SK-N-MC (cell line): ENCODE measurements around the gene MRO.

ENCODE experiments used
- EZH2 ChIP-seq: fragments of 200-600 bp; sonication (generic); IDR thresholded peaks from one replicate; pipeline ENCODE4 v1.6.1; 2017; ENCODE audit warnings: antibody characterized with exemption
- POLR2AphosphoS5 ChIP-seq: IDR thresholded peaks from 2 replicates; pipeline ENCODE4 v1.6.1; 2012; ENCODE audit warnings: mild to moderate bottlenecking, low read depth, low read length, borderline replicate concordance

- no peak for TF ChIP-seq POLR2AphosphoS5
- TF ChIP-seq EZH2: no peak
Measured at GRCh38 chr18:50844960-50845359, 25.1 kb upstream of the MRO start.
